Measurements from ENCODE around the gene DOCK4.

DOCK4 gene

GRCh38 chr7:111903797-111904196, 302.4 kb downstream of the DOCK4 start:
- DNase-seq (ENCODE audit: low read depth, low spot score) = peak; percentile 36

GRCh38 chr7:111903016-111903415, 303.2 kb downstream of the DOCK4 start:
- no peak for DNase-seq (ENCODE audit: low read depth, low spot score)

GRCh38 chr7:111900283-111900682, 305.9 kb downstream of the DOCK4 start:
- DNase-seq (ENCODE audit: low read depth, low spot score) = no peak

GRCh38 chr7:111895049-111895448, 311.1 kb downstream of the DOCK4 start:
- DNase-seq (ENCODE audit: low read depth, low spot score) = no peak

- no peak for DNase-seq (ENCODE audit: low read depth, low spot score)
Observed at GRCh38 chr7:111894518-111894917, 311.7 kb downstream of the DOCK4 start.

- DNase-seq (ENCODE audit: low read depth, low spot score) = no peak
Observed at GRCh38 chr7:111893190-111893589, 313.0 kb downstream of the DOCK4 start.

- no peak for DNase-seq (ENCODE audit: low read depth, low spot score)
Observed at GRCh38 chr7:111892588-111892987, 313.6 kb downstream of the DOCK4 start.

- DNase-seq (ENCODE audit: low read depth, low spot score) = no peak
Observed at GRCh38 chr7:111887734-111888133, 318.5 kb downstream of the DOCK4 start.

GRCh38 chr7:111886233-111886632, 320.0 kb downstream of the DOCK4 start:
- DNase-seq (ENCODE audit: low read depth, low spot score) = no peak

GRCh38 chr7:111883241-111883640, 323.0 kb downstream of the DOCK4 start:
- DNase-seq (ENCODE audit: low read depth, low spot score) = no peak

- no peak for DNase-seq (ENCODE audit: low read depth, low spot score)
Observed at GRCh38 chr7:111878785-111879184, 327.4 kb downstream of the DOCK4 start.

- no peak for DNase-seq (ENCODE audit: low read depth, low spot score)
Observed at GRCh38 chr7:111877931-111878330, 328.3 kb downstream of the DOCK4 start.

- no peak for DNase-seq (ENCODE audit: low read depth, low spot score)
Observed at GRCh38 chr7:111873963-111874690, 332.1 kb downstream of the DOCK4 start.

- DNase-seq (ENCODE audit: low read depth, low spot score) = no peak
Observed at GRCh38 chr7:111873326-111873646, 332.9 kb downstream of the DOCK4 start.

- DNase-seq (ENCODE audit: low read depth, low spot score) = no peak
Observed at GRCh38 chr7:111872450-111873325, 333.5 kb downstream of the DOCK4 start.

GRCh38 chr7:111871283-111871682, 334.9 kb downstream of the DOCK4 start:
- no peak for DNase-seq (ENCODE audit: low read depth, low spot score)

GRCh38 chr7:111869280-111869679, 336.9 kb downstream of the DOCK4 start:
- no peak for DNase-seq (ENCODE audit: low read depth, low spot score)

GRCh38 chr7:111867348-111867931, 338.8 kb downstream of the DOCK4 start:
- DNase-seq (ENCODE audit: low read depth, low spot score) = no peak

GRCh38 chr7:111866787-111867186, 339.4 kb downstream of the DOCK4 start:
- DNase-seq (ENCODE audit: low read depth, low spot score) = no peak

GRCh38 chr7:111865430-111865829, 340.8 kb downstream of the DOCK4 start:
- no peak for DNase-seq (ENCODE audit: low read depth, low spot score)

- DNase-seq (ENCODE audit: low read depth, low spot score) = no peak
Observed at GRCh38 chr7:111864291-111864976, 341.8 kb downstream of the DOCK4 start.

GRCh38 chr7:111863269-111863668, 342.9 kb downstream of the DOCK4 start:
- no peak for DNase-seq (ENCODE audit: low read depth, low spot score)
